ENCODE results near the gene TMEM109. TPM values are rescaled to one million over a fixed set of nuclear protein-coding genes. Genes with fewer than 3 reads are reported as not detected.

TMEM109 gene
- total and polyA plus RNA-seq, 2 of the 8 experiments (the other 6 are each of a cell fraction or from before 2014, with no cell fraction given), result 27.3 to 30.3 TPM

DNA sequence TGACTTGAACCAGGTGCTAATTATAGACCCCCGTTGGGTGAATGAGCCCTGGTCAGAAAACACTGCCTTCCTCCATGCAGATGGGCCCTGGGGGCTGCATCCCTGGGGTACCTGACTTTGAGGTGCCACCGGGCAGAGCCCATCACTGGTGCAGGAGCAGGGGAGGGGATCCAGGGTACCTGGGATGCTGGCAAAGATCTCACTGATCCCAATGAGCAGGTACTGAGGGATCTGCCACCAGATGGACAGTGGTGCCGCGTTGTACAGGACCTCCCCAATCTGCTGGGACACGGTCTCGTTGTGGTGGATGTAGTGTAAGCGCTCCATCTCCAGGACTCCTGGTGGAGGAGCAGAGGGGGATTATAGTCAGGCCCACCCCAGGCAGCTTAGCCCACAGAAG lies 25.3 kb downstream of the TMEM109 start:
- Histone ChIP-seq H2BK20ac (ENCODE audit: low read length) (no peak overlapping the region), H2BK12ac (ENCODE audit: low read depth, low read length) (no peak overlapping the region), H3K23me2 (ENCODE audit: low read depth, low read length) (no peaks in the 10 kb centered on the region), H3K27me3 (replicated peaks in 1 of 4; ENCODE audit: control insufficient read depth in 3 of 4, extremely low read depth in 1 of 4, insufficient read depth in 3 of 4, low read length in 3 of 4) (no peaks in the 10 kb centered on the region), H3K36me3 (ENCODE audit: control insufficient read depth in 2 of 4, insufficient read depth in 4 of 4, low read length in 3 of 4) (peaks cover 0 to 10% (median 5%) of the 10 kb centered on the region in 4 experiments; a peak in 5 of 8 replicates), H3K4ac (replicated peaks; ENCODE audit: insufficient read length, low read depth, low read length) (no peak overlapping the region), H3K56ac (replicated peaks; ENCODE audit: insufficient read length, low read depth, low read length) (no peak overlapping the region), H3K4me3 (ENCODE audit: extremely low read depth in 1 of 4, insufficient read depth in 2 of 4, low read depth in 3 of 4, low read length in 4 of 4) (no peak overlapping the region), H2AFZ (ENCODE audit: low read length) (no peak overlapping the region), H3K79me2 (ENCODE audit: control insufficient read depth in 1 of 2, insufficient read depth in 2 of 2, low read length in 2 of 2) (no peaks in the 10 kb centered on the region), H4K8ac (ENCODE audit: extremely low read depth, insufficient read depth, low read length) (no peak overlapping the region), H3K23ac (ENCODE audit: insufficient read length) (no peak overlapping the region), H3K18ac (ENCODE audit: extremely low read depth, low read length) (no peak overlapping the region), H3K4me1 (replicated peaks in 1 of 4; ENCODE audit: control insufficient read depth in 3 of 4, insufficient read depth in 4 of 4, low read length in 3 of 4) (no peaks in the 10 kb centered on the region; a peak in 2 of 7 replicates), H3K27ac (ENCODE audit: low read depth, low read length) (no peak overlapping the region), H3K9me3 (ENCODE audit: insufficient read depth in 2 of 2, low read depth in 1 of 2, low read length in 1 of 2) (no peaks in the 10 kb centered on the region), H4K20me1 (replicated peaks in 1 of 2; ENCODE audit: control insufficient read depth in 1 of 2, insufficient read depth in 2 of 2, low read length in 2 of 2) (peaks cover 0 to 5% of the 10 kb centered on the region in 2 experiments), H3K14ac (ENCODE audit: insufficient read length) (no peak overlapping the region), H2BK120ac (replicated peaks; ENCODE audit: low read depth, low read length) (no peak overlapping the region), H3K79me1 (ENCODE audit: low read depth, low read length) (no peaks in the 10 kb centered on the region), H4K91ac (replicated peaks; ENCODE audit: insufficient read length, low read length) (no peak overlapping the region), H4K5ac (ENCODE audit: insufficient read length, low read depth, low read length) (no peak overlapping the region), H2BK5ac (ENCODE audit: low read depth, low read length) (no peak overlapping the region), H3K9ac (replicated peaks in 1 of 4; ENCODE audit: extremely low read depth in 1 of 4, low read depth in 3 of 4, low read length in 3 of 4) (no peak overlapping the region), H2AK5ac (ENCODE audit: low read depth, low read length) (no peak overlapping the region), H2BK15ac (ENCODE audit: low read length) (no peak overlapping the region), H3K4me2 (ENCODE audit: insufficient read depth in 1 of 2, low read depth in 2 of 2, low read length in 2 of 2) (no peak overlapping the region)
- POLR2A ChIA-PET (ENCODE audit: partially characterized antibody), result interaction anchor here (1.3 to 1.7 kb wide), 3 partner anchors 14 to 24 kb away, joined by 3 to 5 read pairs (median 5); partner anchors contain the start of gene TMEM132A
- DNase-seq (ENCODE audit: low read depth in 1 of 2, low spot score in 2 of 2) (no peak), FAIRE-seq (no peak)
- CTCF ChIA-PET (ENCODE audit: partially characterized antibody), result interaction anchor here (1.2 to 2.3 kb wide), 6 partner anchors 9 to 190 kb away, joined by 3 to 5 read pairs (median 4); no protein-coding TSS in a partner anchor
- 98% methylated on average over 7 of the region's 7 CpGs; no CpG with 5 or more reads in 1 of the 2 experiments for WGBS, 2 experiments (ENCODE audit: extremely low coverage in 1 of 2, insufficient coverage in 1 of 2, insufficient read length in 1 of 2, insufficient replicate concordance in 2 of 2, low coverage in 1 of 2, low lambda C conversion rate in 2 of 2, missing lambda C conversion rate in 1 of 2)
- no peak for TF ChIP-seq MAFK (IDR thresholded peaks at IDR 0.05; ENCODE audit: low read depth, low read length)
- TF ChIP-seq POLR2AphosphoS5 (IDR thresholded peaks at IDR 0.05; ENCODE audit: low read depth, low read length), result peak; percentile 49; the same call in 1 of the 2 replicates
- no peak for TF ChIP-seq TBP (IDR thresholded peaks at IDR 0.05; ENCODE audit: low read depth, low read length)
- TF ChIP-seq SP2 (IDR thresholded peaks at IDR 0.05; ENCODE audit: low read length), result no peak
- TF ChIP-seq, protein P1, sequence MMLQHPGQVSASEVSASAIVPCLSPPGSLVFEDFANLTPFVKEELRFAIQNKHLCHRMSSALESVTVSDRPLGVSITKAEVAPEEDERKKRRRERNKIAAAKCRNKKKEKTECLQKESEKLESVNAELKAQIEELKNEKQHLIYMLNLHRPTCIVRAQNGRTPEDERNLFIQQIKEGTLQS (IDR thresholded peaks at IDR 0.05; ENCODE audit: insufficient read depth, low read depth, low read length), result no peak
